K562 (cell line): Measurements from ENCODE around the gene ETS2. TPM values are rescaled to one million over a fixed set of nuclear protein-coding genes. Genes with fewer than 3 reads are reported as not detected.

ENCODE experiments used
- CREM ChIP-seq: IDR thresholded peaks from 2 replicates; pipeline ENCODE4 v1.6.1; 2014; ENCODE audit warnings: antibody characterized with exemption, low read depth
- FUS ChIP-seq: fragments of 200-400 bp; formaldehyde crosslinking; optimal IDR thresholded peaks from 2 replicates; pipeline ENCODE3; 2017; ENCODE audit warnings: low read depth, low read length
- RUNX1 ChIP-seq: sonication (generic); IDR thresholded peaks from 2 replicates; pipeline ENCODE4 v1.6.1; 2016; ENCODE audit warnings: antibody characterized with exemption, low read depth
- polyA plus RNA-seq, 8 experiments: library from polyadenylated mRNA; depleted of rRNA in 4 of 8; stranded (reverse) in 5 of 8; unstranded in 3 of 8; fragments of >200 nt; fragmentation: Nextera tagmentation in 2 of 8; fragmentation: Illumina TruSeq in 1 of 8; extraction: Ambion mirVana in 2 of 8; extraction: Trizol in 1 of 8; gene quantifications; 2 replicates each; pipeline versions ENCODE4 v1.2.1 to v1.2.3, GENCODE V29; 2011 to 2014; ENCODE audit warnings: inconsistent platforms in 1 of 8, missing spikeins in 1 of 8
- total RNA-seq, 7 experiments: library from RNA; depleted of rRNA in 6 of 7; stranded (reverse); fragments of >200 nt in 6 of 7; fragmentation: Illumina TruSeq in 2 of 7; extraction: Trizol in 2 of 7; gene quantifications; 2 replicates each; pipeline versions ENCODE4 v1.2.1 to v1.2.3, GENCODE V29; 2011 to 2021; ENCODE audit warnings: low replicate concordance in 1 of 7
- TF ChIP-seq, protein P1 (sequence below): fragments of 200-800 bp; sonication (Bioruptor generic); IDR thresholded peaks from 2 replicates; pipeline ENCODE4 v1.6.1; 2016; ENCODE audit warnings: missing genetic modification characterization, missing compliant biosample characterization

ETS2 gene
- total and polyA plus RNA-seq, 9 of the 15 experiments (the other 6 are each of a cell fraction or from before 2014, with no cell fraction given): 1.7 to 24.4 (median 12.2) TPM

DNA sequence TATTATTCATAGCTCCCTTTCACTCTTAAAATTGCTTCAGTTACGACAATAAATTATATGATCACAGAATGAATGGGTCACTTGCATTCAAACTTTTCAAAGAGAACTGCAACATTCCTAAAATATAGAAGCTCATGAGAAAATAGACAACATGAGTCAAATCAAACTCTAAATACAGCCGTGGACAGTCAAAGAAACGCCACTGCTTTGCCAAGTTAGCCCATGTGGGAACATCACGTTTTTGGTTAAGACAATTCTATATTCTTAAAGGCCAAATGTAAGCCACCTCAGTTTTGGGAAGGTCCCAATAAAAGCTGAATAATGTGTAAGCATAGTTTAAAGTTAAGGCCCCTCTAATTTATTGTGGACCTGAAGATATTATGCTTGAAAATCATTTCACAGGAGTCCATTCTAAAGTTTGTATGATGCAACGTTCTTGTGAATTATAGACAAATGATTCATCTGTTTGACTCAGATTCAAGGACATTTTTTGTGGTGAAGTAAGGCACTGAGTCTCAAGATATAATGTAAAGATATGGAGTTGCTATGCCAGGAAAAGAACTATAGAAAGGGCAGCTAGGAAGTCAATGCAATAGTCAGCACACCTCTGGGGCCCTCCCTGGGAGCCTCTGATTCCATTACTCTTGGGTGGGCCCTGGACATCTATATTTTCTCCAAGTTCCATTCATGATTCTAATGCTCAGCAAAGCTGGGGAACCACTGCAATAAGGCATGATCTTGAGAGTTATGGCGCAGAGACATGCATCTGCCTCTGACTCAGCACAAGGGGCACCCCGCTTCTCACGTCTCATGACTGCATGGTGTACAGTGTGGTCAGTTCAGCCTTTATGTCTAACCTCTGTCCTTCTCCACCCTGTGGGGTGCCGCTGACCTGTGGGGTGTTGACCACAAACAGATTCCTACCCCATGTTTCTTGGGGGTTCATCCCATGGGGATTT is 33.9 kb downstream of the ETS2 start (continued):
- no peak for TF ChIP-seq RUNX1
- no peak for TF ChIP-seq CREM
- TF ChIP-seq, protein P1, sequence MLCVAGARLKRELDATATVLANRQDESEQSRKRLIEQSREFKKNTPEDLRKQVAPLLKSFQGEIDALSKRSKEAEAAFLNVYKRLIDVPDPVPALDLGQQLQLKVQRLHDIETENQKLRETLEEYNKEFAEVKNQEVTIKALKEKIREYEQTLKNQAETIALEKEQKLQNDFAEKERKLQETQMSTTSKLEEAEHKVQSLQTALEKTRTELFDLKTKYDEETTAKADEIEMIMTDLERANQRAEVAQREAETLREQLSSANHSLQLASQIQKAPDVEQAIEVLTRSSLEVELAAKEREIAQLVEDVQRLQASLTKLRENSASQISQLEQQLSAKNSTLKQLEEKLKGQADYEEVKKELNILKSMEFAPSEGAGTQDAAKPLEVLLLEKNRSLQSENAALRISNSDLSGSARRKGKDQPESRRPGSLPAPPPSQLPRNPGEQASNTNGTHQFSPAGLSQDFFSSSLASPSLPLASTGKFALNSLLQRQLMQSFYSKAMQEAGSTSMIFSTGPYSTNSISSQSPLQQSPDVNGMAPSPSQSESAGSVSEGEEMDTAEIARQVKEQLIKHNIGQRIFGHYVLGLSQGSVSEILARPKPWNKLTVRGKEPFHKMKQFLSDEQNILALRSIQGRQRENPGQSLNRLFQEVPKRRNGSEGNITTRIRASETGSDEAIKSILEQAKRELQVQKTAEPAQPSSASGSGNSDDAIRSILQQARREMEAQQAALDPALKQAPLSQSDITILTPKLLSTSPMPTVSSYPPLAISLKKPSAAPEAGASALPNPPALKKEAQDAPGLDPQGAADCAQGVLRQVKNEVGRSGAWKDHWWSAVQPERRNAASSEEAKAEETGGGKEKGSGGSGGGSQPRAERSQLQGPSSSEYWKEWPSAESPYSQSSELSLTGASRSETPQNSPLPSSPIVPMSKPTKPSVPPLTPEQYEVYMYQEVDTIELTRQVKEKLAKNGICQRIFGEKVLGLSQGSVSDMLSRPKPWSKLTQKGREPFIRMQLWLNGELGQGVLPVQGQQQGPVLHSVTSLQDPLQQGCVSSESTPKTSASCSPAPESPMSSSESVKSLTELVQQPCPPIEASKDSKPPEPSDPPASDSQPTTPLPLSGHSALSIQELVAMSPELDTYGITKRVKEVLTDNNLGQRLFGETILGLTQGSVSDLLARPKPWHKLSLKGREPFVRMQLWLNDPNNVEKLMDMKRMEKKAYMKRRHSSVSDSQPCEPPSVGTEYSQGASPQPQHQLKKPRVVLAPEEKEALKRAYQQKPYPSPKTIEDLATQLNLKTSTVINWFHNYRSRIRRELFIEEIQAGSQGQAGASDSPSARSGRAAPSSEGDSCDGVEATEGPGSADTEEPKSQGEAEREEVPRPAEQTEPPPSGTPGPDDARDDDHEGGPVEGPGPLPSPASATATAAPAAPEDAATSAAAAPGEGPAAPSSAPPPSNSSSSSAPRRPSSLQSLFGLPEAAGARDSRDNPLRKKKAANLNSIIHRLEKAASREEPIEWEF: 0 out of 2 replicates have a peak, but pooled peaks have one; percentile 57
- no peak for TF ChIP-seq FUS
- TF ChIP-seq, all 486 proteins: peak for 62
